ENCODE results near the gene OAF. TPM values are rescaled to one million over a fixed set of nuclear protein-coding genes. Genes with fewer than 3 reads are reported as not detected.
"Not testable (repeated sequence)": the region's sequence is repeated elsewhere in the genome, so short reads cannot be mapped to it uniquely, and the experiment has no call there.

OAF gene
- total RNA-seq, 1 experiment from 2014 or later, result 57.6 TPM

DNA sequence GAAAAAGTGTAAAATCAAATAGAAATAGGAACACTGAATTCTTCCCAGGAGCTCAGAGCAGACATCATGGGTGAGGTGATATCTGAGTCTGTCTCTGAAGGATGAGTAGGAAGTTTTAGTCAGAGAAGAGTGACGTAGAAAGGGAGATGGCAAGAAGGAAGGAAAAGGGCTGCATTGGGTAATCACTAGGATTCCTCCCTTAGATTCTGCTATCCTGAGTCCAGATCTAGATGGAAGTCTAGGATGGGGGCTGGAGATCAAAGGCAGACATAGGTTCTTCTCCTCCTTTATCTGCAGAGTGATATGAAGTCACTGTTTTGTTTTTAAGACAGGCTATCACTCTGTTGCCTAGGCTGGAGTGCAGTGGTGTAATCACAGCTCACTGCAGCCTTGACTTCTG, 59.6 kb downstream of the OAF start:
- DNase-seq (ENCODE audit: low spot score), result no peak

DNA sequence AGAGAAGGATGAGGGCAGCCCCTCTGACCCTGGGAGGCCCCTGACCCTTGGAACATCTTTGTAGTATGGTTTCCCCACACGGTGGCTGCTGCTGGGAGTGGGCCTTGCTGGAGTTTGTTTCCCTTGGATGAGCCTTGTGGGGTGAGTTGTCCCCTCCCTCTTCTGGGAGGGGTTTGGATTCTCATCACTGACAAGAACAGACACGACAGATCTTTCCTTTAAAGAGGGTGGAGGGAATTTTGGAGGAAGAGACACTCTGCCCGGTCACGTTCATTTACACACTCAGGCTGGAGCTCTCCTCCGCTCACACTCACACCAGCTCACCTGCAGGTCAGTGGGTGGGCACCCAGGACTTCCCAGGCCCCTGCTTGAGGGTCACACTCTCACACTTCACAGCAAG, 60.8 kb downstream of the OAF start:
- DNase-seq (ENCODE audit: low spot score), result no peak

DNA sequence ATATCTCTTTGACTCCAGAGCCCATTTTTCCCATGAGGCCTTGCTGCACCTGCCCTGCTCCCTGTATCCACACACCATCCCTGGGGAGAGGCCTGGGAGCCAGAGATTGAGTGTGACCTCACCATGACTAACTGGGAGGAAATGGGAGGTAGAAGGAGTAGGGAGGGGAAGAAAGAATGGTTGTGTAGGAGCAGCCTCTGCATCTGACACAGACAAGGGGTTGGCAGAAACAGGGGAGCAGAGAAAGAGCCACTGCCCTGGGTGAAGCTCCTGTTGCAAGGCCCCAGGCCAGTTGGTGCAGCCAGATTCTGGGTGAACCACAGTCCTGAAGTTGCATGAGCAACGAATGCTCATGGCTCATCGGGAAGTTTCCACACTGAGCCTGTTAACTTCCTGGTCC, 61.5 kb downstream of the OAF start:
- peak; percentile 69 for DNase-seq (ENCODE audit: low spot score)

- no peak for DNase-seq (ENCODE audit: low spot score)
Measured at GRCh38 chr11:120273432-120273831, 62.6 kb downstream of the OAF start.

- DNase-seq (ENCODE audit: low spot score), result not testable (repeated sequence)
Measured at GRCh38 chr11:120273956-120274355, 63.1 kb downstream of the OAF start.

GRCh38 chr11:120279502-120279901, 68.7 kb downstream of the OAF start:
- no peak for DNase-seq (ENCODE audit: low spot score)

Other genes with a start within 250 kb of the OAF start
- 3.0 and 10.2 TPM in 2 replicates for gene TRIM29, start 72.9 kb upstream of the OAF start, total RNA-seq (2014; rRNA removed; shearing (Covaris generic))
- gene POU2F3, start 29.1 kb downstream of the OAF start, total RNA-seq (2014; rRNA removed; shearing (Covaris generic)), result 0.07 and 0.48 TPM in 2 replicates
- 7.1 and 7.3 TPM in 2 replicates for gene TLCD5, start 114.3 kb downstream of the OAF start, total RNA-seq (2014; rRNA removed; shearing (Covaris generic))
- 18.9 and 29.4 TPM in 2 replicates for gene ARHGEF12, start 125.4 kb downstream of the OAF start, total RNA-seq (2014; rRNA removed; shearing (Covaris generic))